Gastrocnemius medialis (tissue), 4 donors: ENCODE data around the gene RAB11A.

Experiments
- CTCF ChIP-seq, 5 experiments: fragments of 450-650 bp in 3 of 5; fragments of 200-600 bp in 2 of 5; sonication (generic) in 2 of 5; IDR thresholded peaks in 4 of 5; conservative IDR thresholded peaks in 1 of 5; 1 replicate in 4 of 5; 2 replicates in 1 of 5; pipeline ENCODE4 v1.5.1; 2016 to 2019; ENCODE audit warnings: antibody characterized with exemption in 5 of 5, mild to moderate bottlenecking in 3 of 5, moderate library complexity in 3 of 5
- POLR2A ChIP-seq, 2 donors: fragments of 450-650 bp; IDR thresholded peaks; one replicate each; pipeline ENCODE4 v1.6.1; 2017; ENCODE audit warnings: antibody characterized with exemption in 2 of 2, mild to moderate bottlenecking in 2 of 2, moderate library complexity in 2 of 2

- TF ChIP-seq POLR2A (IDR thresholded peaks at IDR 0.05), result no peak
- no peak for TF ChIP-seq CTCF (IDR thresholded peaks at IDR 0.05 in 4 of 5, conservative IDR thresholded peaks at IDR 0.05 in 1 of 5)
Observed at GRCh38 chr15:65884511-65884910, 15.2 kb downstream of the RAB11A start.
